ENCODE results near the gene CHD5. TPM values are rescaled to one million over a fixed set of nuclear protein-coding genes. Genes with fewer than 3 reads are reported as not detected.

Gene CHD5
- total RNA-seq, 2 donors from 2014 or later, result 0.07 to 2.0 TPM

DNA sequence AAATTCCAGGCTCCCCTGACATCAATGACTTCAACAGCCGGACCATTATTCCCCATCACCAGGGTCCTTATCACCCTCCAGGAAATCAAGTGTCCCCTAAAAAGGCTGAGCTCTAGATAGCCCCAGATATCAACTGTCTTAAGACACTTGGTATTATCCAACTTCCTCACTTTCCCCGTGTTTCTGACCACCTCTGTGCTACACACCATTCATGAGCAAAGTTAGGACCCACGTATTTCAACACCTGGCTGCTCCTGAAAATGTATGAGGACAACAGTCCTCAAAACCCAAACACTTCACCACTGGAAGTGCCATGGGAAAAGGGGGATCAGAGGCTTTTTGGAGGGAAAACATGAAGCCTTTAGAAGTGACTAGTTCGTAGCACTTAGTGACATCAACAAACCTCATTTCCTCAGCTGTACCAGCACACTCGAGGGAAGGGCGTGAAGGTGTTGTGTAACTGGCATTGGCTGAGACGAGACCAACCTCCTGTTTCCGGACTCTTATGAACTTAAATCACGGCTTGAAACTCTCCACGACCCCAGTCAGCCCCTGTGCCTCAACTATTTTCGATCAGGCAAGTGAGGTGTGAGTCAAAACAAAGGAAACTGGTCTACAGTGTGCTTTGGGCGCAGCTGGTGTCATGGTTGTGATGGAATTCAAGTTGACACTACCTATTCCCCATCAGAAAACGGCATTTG, 4.1 kb upstream of the CHD5 start:
- Histone ChIP-seq H3K36me3 (peaks cover 25% of the 10 kb centered on the region), H3K9me3 (no peaks in the 10 kb centered on the region), H3K4me3 (no peak overlapping the region), H3K4me1 (peaks cover 0 to 15% of the 10 kb centered on the region in 2 donors), H3K27ac (no peak overlapping the region), H3K27me3 (no peaks in the 10 kb centered on the region)
- TF ChIP-seq, protein P1, sequence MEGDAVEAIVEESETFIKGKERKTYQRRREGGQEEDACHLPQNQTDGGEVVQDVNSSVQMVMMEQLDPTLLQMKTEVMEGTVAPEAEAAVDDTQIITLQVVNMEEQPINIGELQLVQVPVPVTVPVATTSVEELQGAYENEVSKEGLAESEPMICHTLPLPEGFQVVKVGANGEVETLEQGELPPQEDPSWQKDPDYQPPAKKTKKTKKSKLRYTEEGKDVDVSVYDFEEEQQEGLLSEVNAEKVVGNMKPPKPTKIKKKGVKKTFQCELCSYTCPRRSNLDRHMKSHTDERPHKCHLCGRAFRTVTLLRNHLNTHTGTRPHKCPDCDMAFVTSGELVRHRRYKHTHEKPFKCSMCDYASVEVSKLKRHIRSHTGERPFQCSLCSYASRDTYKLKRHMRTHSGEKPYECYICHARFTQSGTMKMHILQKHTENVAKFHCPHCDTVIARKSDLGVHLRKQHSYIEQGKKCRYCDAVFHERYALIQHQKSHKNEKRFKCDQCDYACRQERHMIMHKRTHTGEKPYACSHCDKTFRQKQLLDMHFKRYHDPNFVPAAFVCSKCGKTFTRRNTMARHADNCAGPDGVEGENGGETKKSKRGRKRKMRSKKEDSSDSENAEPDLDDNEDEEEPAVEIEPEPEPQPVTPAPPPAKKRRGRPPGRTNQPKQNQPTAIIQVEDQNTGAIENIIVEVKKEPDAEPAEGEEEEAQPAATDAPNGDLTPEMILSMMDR (IDR thresholded peaks at IDR 0.05), result no peak
- no peak for DNase-seq (ENCODE audit: low spot score)

DNA sequence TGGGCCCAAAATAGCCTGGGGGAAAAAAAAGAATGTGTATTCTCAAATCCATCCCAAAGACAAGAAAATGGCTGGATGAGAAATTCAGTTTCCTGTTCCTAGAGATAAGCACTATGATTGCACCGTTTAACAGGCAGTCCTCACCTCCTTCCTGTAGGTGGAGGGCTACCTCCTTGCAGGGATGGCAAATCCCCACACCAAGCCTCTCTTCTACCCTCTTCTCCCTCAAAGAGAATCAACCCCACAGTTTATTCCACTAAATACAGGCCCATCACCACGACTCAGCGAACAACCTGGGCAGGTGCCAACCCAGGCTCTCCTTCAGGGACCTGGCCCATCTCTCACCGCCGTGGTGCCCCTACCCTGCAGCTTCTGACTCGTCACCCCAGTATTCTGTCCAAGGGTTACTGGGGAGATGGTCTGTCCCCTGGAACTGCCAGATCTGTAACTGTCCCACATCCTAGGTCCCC, 3.4 kb upstream of the CHD5 start:
- DNase-seq (ENCODE audit: low spot score), result no peak
- H3K9me3 ChIP-seq, result no peaks in the 10 kb centered on the region
- TF ChIP-seq, protein P1 (IDR thresholded peaks at IDR 0.05), result no peak
- peaks cover 0 to 22% of the 10 kb centered on the region in 2 donors for H3K4me1 ChIP-seq
- H3K27ac ChIP-seq, result no peak overlapping the region
- no peak overlapping the region for H3K4me3 ChIP-seq
- peaks cover 0 to 2% of the 10 kb centered on the region in 2 donors for H3K27me3 ChIP-seq
- peaks cover 19% of the 10 kb centered on the region for H3K36me3 ChIP-seq

DNA sequence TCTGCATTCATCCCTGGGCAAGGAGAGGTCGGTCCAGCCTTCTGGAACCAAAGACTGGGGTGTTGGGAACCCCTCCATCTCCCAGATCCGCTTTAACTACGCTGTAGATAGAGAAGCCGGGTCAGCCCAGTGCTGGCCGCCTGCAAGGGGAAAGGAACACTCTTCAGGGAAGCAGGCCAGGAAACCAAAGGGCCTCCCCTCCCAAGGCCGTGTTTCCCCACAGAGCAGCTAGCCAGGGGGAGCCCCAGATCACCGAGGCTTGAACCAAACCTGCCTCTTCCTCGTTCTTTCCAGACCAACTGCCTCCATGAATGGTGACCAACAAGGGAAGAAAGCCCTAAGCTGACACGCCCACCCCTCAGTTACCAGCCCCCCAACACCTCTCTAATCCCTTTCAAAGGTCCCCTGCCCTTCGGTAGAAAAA, 1.2 kb upstream of the CHD5 start:
- Histone ChIP-seq H3K9me3 (no peaks in the 10 kb centered on the region), H3K27me3 (peaks cover 0 to 8% of the 10 kb centered on the region in 2 donors), H3K36me3 (peaks cover 11% of the 10 kb centered on the region), H3K27ac (no peak overlapping the region), H3K4me1 (peaks cover 0 to 25% of the 10 kb centered on the region in 2 donors), H3K4me3 (no peak overlapping the region)
- DNase-seq (ENCODE audit: low spot score), result no peak
- TF ChIP-seq, protein P1 (IDR thresholded peaks at IDR 0.05), result no peak

DNA sequence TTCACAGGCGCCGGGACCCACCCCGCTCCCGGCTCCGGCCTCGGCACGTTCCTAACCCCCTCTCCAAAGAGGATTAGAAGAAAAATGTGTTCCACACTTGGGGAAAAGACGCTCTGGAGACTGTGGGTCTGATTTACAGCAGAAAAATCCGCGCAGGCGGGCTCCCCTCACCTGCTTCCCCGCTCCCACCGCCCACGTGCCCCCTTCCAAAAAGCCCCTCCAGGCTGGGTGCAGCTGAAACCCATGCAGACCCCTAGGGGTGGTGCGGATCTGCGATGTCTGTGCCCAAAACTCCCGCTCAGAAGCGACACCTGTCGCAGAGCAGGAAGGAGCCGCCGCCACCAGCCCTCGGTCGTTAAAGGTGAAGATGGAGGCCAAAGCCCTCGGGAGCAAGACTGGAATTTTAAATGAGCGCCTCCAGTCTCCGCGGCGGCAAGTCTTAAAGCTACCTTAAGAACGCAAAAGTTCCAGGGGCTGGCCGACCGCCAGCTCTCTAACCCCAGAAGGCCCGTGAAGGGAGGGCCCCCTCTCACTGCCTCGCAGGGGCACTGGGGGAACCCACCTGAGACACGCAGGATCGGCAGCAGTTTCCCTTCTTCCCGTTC, 688 bp upstream of the CHD5 start:
- H3K4me3 ChIP-seq, result no peak overlapping the region
- peaks cover 9% of the 10 kb centered on the region for H3K36me3 ChIP-seq
- H3K27me3 ChIP-seq, result peaks cover 0 to 8% of the 10 kb centered on the region in 2 donors
- H3K27ac ChIP-seq, result no peak overlapping the region
- H3K4me1 ChIP-seq, result peaks cover 0 to 25% of the 10 kb centered on the region in 2 donors
- DNase-seq (ENCODE audit: low spot score), result no peak
- TF ChIP-seq, protein P1 (IDR thresholded peaks at IDR 0.05), result no peak
- no peaks in the 10 kb centered on the region for H3K9me3 ChIP-seq

DNA sequence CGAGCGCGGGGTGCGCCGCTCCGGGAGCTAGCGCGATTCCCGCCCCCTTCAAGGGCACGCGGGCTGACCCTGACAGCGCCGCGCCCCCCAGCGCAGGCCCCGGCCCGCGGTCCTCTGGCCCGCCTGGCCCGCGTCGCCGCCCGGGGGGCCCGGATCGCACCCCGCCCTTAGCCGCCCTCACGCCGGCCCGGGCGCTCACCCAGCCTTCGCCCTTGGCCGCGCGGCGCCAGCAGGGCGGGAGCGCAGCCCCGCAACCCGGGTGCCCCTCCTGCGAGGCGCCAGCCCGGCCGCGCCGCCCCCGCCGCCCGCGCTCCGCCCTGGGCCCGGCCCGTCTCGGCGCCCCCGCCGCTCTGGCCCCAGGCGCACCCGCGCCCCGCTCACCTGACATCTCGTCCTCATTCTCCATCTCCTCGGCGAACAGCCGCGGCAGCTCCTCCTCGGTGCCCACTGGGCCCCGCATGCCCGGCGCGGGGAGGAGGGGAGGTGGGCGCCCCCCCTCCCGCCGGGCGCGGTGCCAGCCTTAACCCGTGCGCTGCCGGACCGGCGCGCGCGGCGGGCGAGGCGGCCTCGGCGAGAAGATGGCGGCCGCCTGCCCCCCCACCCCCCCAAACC, 451 bp downstream of the CHD5 start:
- TF ChIP-seq, protein P1 (IDR thresholded peaks at IDR 0.05), result no peak
- Histone ChIP-seq H3K27me3 (peaks cover 0 to 8% of the 10 kb centered on the region in 2 donors), H3K27ac (no peak overlapping the region), H3K9me3 (no peaks in the 10 kb centered on the region), H3K4me1 (peaks cover 0 to 25% of the 10 kb centered on the region in 2 donors), H3K36me3 (no peaks in the 10 kb centered on the region), H3K4me3 (peak overlapping the region in 1 of 2 donors; percentile 37)
- DNase-seq (ENCODE audit: low spot score), result no peak

All from right atrium auricular region (tissue), 2 donors.